Measurements from ENCODE around the gene MAGEA1.
"Not testable (repeated sequence)": the region's sequence is repeated elsewhere in the genome, so short reads cannot be mapped to it uniquely, and the experiment has no call there.

Gene MAGEA1
- 0 reads per million in 4 experiments for total RNA-seq

GRCh38 chrX:153179131-153179530 is at the start of gene MAGEA1:
MAGEA1 (plus strand) TSS chrX:153179284; CDS start chrX:153182390, 3,106 bp downstream.
- DNase-seq, result no peak

GRCh38 chrX:153132924-153133323 is 46.2 kb upstream of the MAGEA1 start:
- not testable (repeated sequence) for DNase-seq

- DNase-seq, result not testable (repeated sequence)
Measured at GRCh38 chrX:153139074-153139473, 40.0 kb upstream of the MAGEA1 start.

GRCh38 chrX:153146288-153146687 is 32.8 kb upstream of the MAGEA1 start:
- not testable (repeated sequence) for DNase-seq

- no peak for DNase-seq
Measured at GRCh38 chrX:153153516-153153915, 25.6 kb upstream of the MAGEA1 start.

GRCh38 chrX:153157450-153157849 is 21.6 kb upstream of the MAGEA1 start:
- DNase-seq, result no peak

GRCh38 chrX:153158319-153158718 is 20.8 kb upstream of the MAGEA1 start:
- no peak for DNase-seq

- DNase-seq, result no peak
Measured at GRCh38 chrX:153161952-153162351, 17.1 kb upstream of the MAGEA1 start.

GRCh38 chrX:153164733-153165132 is 14.4 kb upstream of the MAGEA1 start:
- no peak for DNase-seq

GRCh38 chrX:153168423-153168822 is 10.7 kb upstream of the MAGEA1 start:
- DNase-seq, result not testable (repeated sequence)

GRCh38 chrX:153181822-153182221 is 2.7 kb downstream of the MAGEA1 start:
- DNase-seq, result no peak

- DNase-seq, result no peak
Measured at GRCh38 chrX:153184787-153185186, 5.7 kb downstream of the MAGEA1 start.

- DNase-seq, result no peak
Measured at GRCh38 chrX:153190381-153190780, 11.3 kb downstream of the MAGEA1 start.

GRCh38 chrX:153200462-153200861 is 21.4 kb downstream of the MAGEA1 start:
- no peak for DNase-seq

GRCh38 chrX:153206425-153207046 is 27.5 kb downstream of the MAGEA1 start:
- no peak for DNase-seq

GRCh38 chrX:153209347-153209746 is 30.3 kb downstream of the MAGEA1 start:
- no peak for DNase-seq

GRCh38 chrX:153214934-153215333 is 35.9 kb downstream of the MAGEA1 start:
- DNase-seq, result no peak

GRCh38 chrX:153216926-153217325 is 37.8 kb downstream of the MAGEA1 start:
- no peak for DNase-seq

- DNase-seq, result no peak
Measured at GRCh38 chrX:153225438-153226098, 46.5 kb downstream of the MAGEA1 start.

GRCh38 chrX:153226344-153227185 is 47.5 kb downstream of the MAGEA1 start:
- DNase-seq, result no peak

Measured in effector CD8-positive, alpha-beta T cell (primary cell).